Measurements from ENCODE around the gene CCDC30.

DNA sequence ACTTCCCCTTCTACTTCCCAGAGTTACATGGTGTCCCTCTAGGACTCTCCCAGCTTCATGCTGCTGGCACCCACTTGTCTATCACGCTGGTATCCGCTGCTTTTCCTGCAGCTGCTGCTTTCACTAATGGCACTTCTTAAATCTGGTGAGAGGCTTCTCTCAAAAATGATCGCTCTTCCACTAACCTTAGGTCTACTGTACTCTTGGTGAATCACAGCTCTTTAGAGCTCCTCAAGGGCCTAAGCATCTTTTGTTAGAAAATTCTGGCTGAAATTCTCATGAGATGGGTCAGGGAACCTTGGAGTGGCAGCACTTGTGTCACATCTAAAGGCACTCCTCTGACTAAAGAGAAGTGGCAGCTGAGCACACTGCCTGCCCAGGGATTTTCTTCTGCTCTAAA lies 39.4 kb upstream of the CCDC30 start:
- TF ChIP-seq, protein P1, sequence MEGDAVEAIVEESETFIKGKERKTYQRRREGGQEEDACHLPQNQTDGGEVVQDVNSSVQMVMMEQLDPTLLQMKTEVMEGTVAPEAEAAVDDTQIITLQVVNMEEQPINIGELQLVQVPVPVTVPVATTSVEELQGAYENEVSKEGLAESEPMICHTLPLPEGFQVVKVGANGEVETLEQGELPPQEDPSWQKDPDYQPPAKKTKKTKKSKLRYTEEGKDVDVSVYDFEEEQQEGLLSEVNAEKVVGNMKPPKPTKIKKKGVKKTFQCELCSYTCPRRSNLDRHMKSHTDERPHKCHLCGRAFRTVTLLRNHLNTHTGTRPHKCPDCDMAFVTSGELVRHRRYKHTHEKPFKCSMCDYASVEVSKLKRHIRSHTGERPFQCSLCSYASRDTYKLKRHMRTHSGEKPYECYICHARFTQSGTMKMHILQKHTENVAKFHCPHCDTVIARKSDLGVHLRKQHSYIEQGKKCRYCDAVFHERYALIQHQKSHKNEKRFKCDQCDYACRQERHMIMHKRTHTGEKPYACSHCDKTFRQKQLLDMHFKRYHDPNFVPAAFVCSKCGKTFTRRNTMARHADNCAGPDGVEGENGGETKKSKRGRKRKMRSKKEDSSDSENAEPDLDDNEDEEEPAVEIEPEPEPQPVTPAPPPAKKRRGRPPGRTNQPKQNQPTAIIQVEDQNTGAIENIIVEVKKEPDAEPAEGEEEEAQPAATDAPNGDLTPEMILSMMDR (IDR thresholded peaks at IDR 0.05) = no peak
- TF ChIP-seq POLR2AphosphoS5 (IDR thresholded peaks at IDR 0.05) (no peak), POLR2A (IDR thresholded peaks at IDR 0.05; ENCODE audit: low read depth) (no peak)

All from esophagus muscularis mucosa (tissue), 3 donors.